ENCODE measurements around the gene TMEM17.

GRCh38 chr2:62485761-62486438 is 20.1 kb downstream of the TMEM17 start:
- TF ChIP-seq CTCF (conservative IDR thresholded peaks at IDR 0.05 in 1 of 2, IDR thresholded peaks at IDR 0.05 in 1 of 2; ENCODE audit: low read depth in 1 of 2, low read length in 2 of 2) (no peak), EZH2 (IDR thresholded peaks at IDR 0.05; ENCODE audit: low read length, missing control alignments) (no peak)

Data from fibroblast of lung (primary cell).